Testis (tissue), 3 donors: Measurements from ENCODE around the gene DNAH17. TPM values are rescaled to one million over a fixed set of nuclear protein-coding genes. Genes with fewer than 3 reads are reported as not detected.

Experiments
- DNase-seq: peaks from one replicate; pipeline ENCODE4 v3.0.0-alpha.2; 2019
- H3K27ac ChIP-seq, 2 donors: fragments of 200-600 bp; sonication (generic); one replicate each; pipeline ENCODE4 v1.5.1; 2019
- H3K27me3 ChIP-seq: fragments of 200-600 bp; sonication (generic); one replicate; pipeline ENCODE4 v1.5.1; 2019
- H3K36me3 ChIP-seq: fragments of 200-600 bp; sonication (generic); one replicate; pipeline ENCODE4 v1.5.1; 2017; ENCODE audit warnings: low read depth; ENCODE audit errors: missing control alignments
- H3K4me1 ChIP-seq: fragments of 200-600 bp; sonication (generic); one replicate; pipeline ENCODE4 v1.5.1; 2019
- H3K4me3 ChIP-seq, 2 donors: fragments of 200-600 bp; sonication (generic); one replicate each; pipeline ENCODE4 v1.5.1; 2017 to 2019
- H3K9me3 ChIP-seq: fragments of 200-600 bp; sonication (generic); one replicate; pipeline ENCODE4 v1.5.1; 2017
- CTCF ChIP-seq, 3 experiments: fragments of 450-650 bp in 2 of 3; fragments of 200-600 bp in 1 of 3; sonication (generic) in 1 of 3; IDR thresholded peaks; one replicate each; pipeline ENCODE4 v1.5.1; 2016 to 2019; ENCODE audit warnings: antibody characterized with exemption in 3 of 3, mild to moderate bottlenecking in 2 of 3, moderate library complexity in 1 of 3
- POLR2A ChIP-seq: fragments of 450-650 bp; IDR thresholded peaks from one replicate; pipeline ENCODE4 v1.6.1; 2017; ENCODE audit warnings: antibody characterized with exemption, mild to moderate bottlenecking, moderate library complexity
- WGBS, 2 donors: methylation state at CpG; one replicate each; pipeline ENCODE4 v1.1.5; 2018; 5-methylcytosine and 5-hydroxymethylcytosine counted together
- intact Hi-C: fragments of 100-400 bp; cut with DNase I; formaldehyde crosslinking; loops from one replicate; pipeline ENCODE4 v1.15.1; 2023; ENCODE audit warnings: low total_unique reads
- polyA plus RNA-seq: library from polyadenylated mRNA; stranded (reverse); fragments of 350-450 nt; fragmentation: Illumina TruSeq; extraction: RNeasy Lipid Tissue Mini Kit (QIAGEN cat#74804); gene quantifications from one replicate; pipeline ENCODE4 v1.2.3, GENCODE V29; 2014; ENCODE audit warnings: low read depth, low replicate concordance; ENCODE audit not compliant: insufficient read depth
- total RNA-seq, 2 donors: library from RNA; depleted of rRNA; stranded (reverse); fragments of >200 nt; gene quantifications; one replicate each; pipeline ENCODE4 v1.2.3, GENCODE V29; 2016

The DNAH17 gene
- total and polyA plus RNA-seq, 3 donors from 2014 or later: 38.5 to 93.1 (median 57.6) TPM

DNA sequence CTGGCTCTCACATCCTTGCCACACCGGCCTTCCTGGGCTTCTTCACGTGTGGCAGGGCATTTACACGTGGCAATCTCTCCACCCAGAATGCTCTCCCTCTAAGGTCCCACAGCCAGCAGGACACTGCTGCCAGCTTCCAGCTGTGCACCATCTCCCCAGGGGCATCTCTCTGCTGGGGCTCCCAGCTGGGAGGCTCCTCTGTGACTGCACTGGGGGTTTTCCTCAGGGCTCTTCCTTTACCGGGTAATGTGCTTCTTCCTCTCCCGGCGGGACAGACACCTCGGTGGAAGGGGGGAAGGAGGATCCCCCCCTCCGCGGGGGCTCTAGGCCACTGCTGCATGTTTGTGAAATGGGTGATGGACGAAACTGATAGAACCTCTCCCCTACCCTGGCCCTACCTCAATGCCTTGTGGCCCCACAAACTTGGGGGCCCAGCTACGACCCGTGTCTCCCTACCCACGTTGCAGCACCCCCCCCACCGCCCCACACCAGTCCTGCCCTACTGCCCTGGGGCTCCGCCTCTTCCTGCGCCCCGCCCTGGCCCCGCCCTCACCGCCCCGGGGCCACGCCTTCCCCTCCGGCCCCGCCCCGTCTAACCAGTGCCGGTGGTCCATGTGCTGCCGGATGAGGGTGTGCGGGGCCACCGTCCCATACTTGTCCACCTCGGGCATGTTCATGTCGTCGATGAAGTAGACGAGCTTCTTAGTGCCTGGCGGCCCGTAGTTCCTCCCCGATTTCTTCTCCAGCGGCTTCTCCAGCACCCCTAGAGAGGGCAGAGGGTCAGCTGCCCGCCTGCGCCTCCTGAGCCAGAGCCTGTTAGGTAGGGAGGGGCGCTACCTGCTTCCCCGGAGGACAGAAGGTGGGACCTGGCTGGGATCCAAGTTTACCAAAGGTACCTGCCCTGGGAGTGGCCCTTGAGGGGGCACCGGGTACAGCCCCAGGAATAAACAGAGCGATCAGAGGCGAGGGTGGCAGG is 92.6 kb downstream of the DNAH17 start:
- Histone ChIP-seq H3K36me3 (no peaks in the 10 kb centered on the region), H3K27me3 (no peaks in the 10 kb centered on the region), H3K4me3 (peak overlapping the region in 1 of 2 donors; percentile 34), H3K9me3 (no peaks in the 10 kb centered on the region), H3K4me1 (no peaks in the 10 kb centered on the region), H3K27ac (no peak overlapping the region)
- TF ChIP-seq POLR2A (no peak), CTCF (IDR thresholded peaks at IDR 0.05) (no peak)
- intact Hi-C loops: no loop called here
- DNase-seq: peak; percentile 44
- WGBS, 2 donors: 11 to 12% methylated on average over 24 to 38 of the region's 43 CpGs

- intact Hi-C loops: no loop called here
- no peaks in the 10 kb centered on the region for H3K36me3 ChIP-seq
- 88 to 97% methylated on average over 11 of the region's 11 CpGs for WGBS, 2 donors
- H3K27me3 ChIP-seq: no peaks in the 10 kb centered on the region
- H3K9me3 ChIP-seq: no peaks in the 10 kb centered on the region
- H3K27ac ChIP-seq: no peak overlapping the region
- TF ChIP-seq POLR2A (no peak), CTCF (IDR thresholded peaks at IDR 0.05) (no peak)
- no peak for DNase-seq
- no peak overlapping the region for H3K4me3 ChIP-seq
- H3K4me1 ChIP-seq: no peaks in the 10 kb centered on the region
Measured at GRCh38 chr17:78479369-78479768, 97.8 kb downstream of the DNAH17 start.

- intact Hi-C loops: no loop called here
- no peak overlapping the region for H3K27ac ChIP-seq
- no peaks in the 10 kb centered on the region for H3K36me3 ChIP-seq
- H3K4me3 ChIP-seq: no peak overlapping the region
- H3K4me1 ChIP-seq: no peaks in the 10 kb centered on the region
- no peak for TF ChIP-seq CTCF (IDR thresholded peaks at IDR 0.05)
- TF ChIP-seq POLR2A: no peak
- WGBS, 2 donors: 91 to 92% methylated on average over 6 of the region's 6 CpGs
- H3K27me3 ChIP-seq: no peaks in the 10 kb centered on the region
- no peak for DNase-seq
- no peaks in the 10 kb centered on the region for H3K9me3 ChIP-seq
Measured at GRCh38 chr17:78478757-78479297, 98.4 kb downstream of the DNAH17 start.

DNA sequence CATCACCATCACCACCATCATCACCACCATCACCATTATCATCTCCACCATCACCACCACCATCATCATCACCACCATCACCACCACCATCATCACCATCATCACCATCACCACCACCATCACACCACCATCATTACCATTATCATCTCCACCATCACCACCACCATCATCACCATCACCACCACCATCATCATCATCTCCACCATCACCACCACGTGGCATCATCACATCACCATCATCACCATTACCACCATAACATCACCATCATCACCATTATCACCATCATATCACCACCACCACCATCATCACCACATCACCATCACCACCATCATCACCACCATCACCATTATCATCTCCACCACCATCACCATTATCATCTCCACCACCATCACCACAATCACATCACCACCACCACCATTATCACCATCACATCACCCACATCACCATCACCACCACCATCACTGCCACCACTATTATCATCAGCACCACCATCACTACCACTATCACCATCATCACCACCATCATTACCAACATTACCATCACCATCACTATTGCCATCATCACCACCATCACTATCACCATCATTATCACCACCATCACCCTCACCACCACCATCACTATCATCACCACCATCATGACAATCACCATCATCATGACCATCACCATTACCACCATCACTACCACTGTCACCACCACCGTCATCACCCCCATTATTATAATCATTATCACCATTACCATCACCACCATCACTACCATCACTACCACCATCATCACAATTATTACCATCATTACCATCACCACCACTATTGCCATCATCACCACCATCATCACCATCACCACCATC is 99.1 kb downstream of the DNAH17 start:
- no peaks in the 10 kb centered on the region for H3K4me1 ChIP-seq
- H3K9me3 ChIP-seq: no peaks in the 10 kb centered on the region
- H3K36me3 ChIP-seq: no peaks in the 10 kb centered on the region
- no peak for DNase-seq
- WGBS, 2 donors: 89 to 93% methylated on average over 2 of the region's 2 CpGs
- no peak overlapping the region for H3K4me3 ChIP-seq
- no peak overlapping the region for H3K27ac ChIP-seq
- intact Hi-C loops: no loop called here
- no peak for TF ChIP-seq CTCF (IDR thresholded peaks at IDR 0.05)
- no peak for TF ChIP-seq POLR2A
- no peaks in the 10 kb centered on the region for H3K27me3 ChIP-seq
